WTC11 (cell line): ENCODE results near the gene OSCP1.

ENCODE experiments used
- ATF1 ChIP-seq: sonication (generic); formaldehyde crosslinking; IDR thresholded peaks from 2 replicates; pipeline ENCODE4 v1.8.1; 2023; ENCODE audit warnings: mild to moderate bottlenecking, moderate library complexity, missing genetic modification reagents
- FOXK1 ChIP-seq: sonication (generic); formaldehyde crosslinking; IDR thresholded peaks from 2 replicates; pipeline ENCODE4 v1.8.0; 2022; ENCODE audit warnings: mild to moderate bottlenecking, moderate library complexity, missing genetic modification reagents
- JUN ChIP-seq: sonication (generic); formaldehyde crosslinking; IDR thresholded peaks from 2 replicates; pipeline ENCODE4 v1.8.0; 2023; ENCODE audit warnings: mild to moderate bottlenecking, missing genetic modification reagents
- SP1 ChIP-seq: sonication (generic); formaldehyde crosslinking; conservative IDR thresholded peaks from 2 replicates; pipeline ENCODE4 v1.8.1; 2022; ENCODE audit warnings: missing genetic modification reagents
- ZBTB21 ChIP-seq: sonication (generic); formaldehyde crosslinking; IDR thresholded peaks from 2 replicates; pipeline ENCODE4 v1.8.1; 2023; ENCODE audit warnings: mild to moderate bottlenecking, missing genetic modification reagents, borderline replicate concordance
- TF ChIP-seq, protein P1 (sequence below): fragments of 200-600 bp; IDR thresholded peaks from 2 replicates; pipeline ENCODE4 v1.8.0; 2022; ENCODE audit warnings: antibody characterized with exemption
- TF ChIP-seq, protein P2 (sequence below): sonication (generic); formaldehyde crosslinking; conservative IDR thresholded peaks from 2 replicates; pipeline ENCODE4 v1.8.1; 2022; ENCODE audit warnings: mild to moderate bottlenecking, missing genetic modification reagents
- TF ChIP-seq, protein P3 (sequence below): sonication (generic); formaldehyde crosslinking; IDR thresholded peaks from 2 replicates; pipeline ENCODE4 v1.8.1; 2023; ENCODE audit warnings: mild to moderate bottlenecking, missing genetic modification reagents, moderate library complexity
- TF ChIP-seq, protein P4 (sequence below): sonication (generic); formaldehyde crosslinking; IDR thresholded peaks from 2 replicates; pipeline ENCODE4 v1.8.0; 2022; ENCODE audit warnings: mild to moderate bottlenecking, missing genetic modification reagents
- TF ChIP-seq, protein P5 (sequence below): sonication (generic); formaldehyde crosslinking; IDR thresholded peaks from 2 replicates; pipeline ENCODE4 v1.8.0; 2022; ENCODE audit warnings: missing genetic modification reagents
- TF ChIP-seq, protein P6 (sequence below): sonication (generic); formaldehyde crosslinking; conservative IDR thresholded peaks from 2 replicates; pipeline ENCODE4 v1.8.1; 2023; ENCODE audit warnings: mild to moderate bottlenecking, low read depth, missing genetic modification reagents, moderate library complexity

DNA sequence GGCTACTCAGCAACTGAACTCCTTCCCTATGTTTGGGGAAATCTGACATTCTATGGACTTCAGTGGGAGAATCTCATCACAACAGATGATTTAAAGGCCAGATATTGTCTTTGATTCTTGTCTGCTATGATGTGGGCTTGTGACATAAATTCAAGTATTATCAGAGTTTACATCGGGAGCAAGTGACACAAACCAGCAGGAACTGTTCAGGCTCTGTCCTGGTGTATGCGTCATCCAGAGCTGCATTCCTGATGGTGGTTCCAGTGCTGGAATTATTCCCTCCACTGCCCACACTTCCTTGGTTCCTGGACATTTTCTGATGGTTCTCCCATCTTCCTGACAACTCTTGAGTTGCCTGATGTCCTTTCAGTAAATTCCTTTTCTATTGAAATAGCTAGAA, 41.8 kb downstream of the OSCP1 start:
- TF ChIP-seq, protein P1, sequence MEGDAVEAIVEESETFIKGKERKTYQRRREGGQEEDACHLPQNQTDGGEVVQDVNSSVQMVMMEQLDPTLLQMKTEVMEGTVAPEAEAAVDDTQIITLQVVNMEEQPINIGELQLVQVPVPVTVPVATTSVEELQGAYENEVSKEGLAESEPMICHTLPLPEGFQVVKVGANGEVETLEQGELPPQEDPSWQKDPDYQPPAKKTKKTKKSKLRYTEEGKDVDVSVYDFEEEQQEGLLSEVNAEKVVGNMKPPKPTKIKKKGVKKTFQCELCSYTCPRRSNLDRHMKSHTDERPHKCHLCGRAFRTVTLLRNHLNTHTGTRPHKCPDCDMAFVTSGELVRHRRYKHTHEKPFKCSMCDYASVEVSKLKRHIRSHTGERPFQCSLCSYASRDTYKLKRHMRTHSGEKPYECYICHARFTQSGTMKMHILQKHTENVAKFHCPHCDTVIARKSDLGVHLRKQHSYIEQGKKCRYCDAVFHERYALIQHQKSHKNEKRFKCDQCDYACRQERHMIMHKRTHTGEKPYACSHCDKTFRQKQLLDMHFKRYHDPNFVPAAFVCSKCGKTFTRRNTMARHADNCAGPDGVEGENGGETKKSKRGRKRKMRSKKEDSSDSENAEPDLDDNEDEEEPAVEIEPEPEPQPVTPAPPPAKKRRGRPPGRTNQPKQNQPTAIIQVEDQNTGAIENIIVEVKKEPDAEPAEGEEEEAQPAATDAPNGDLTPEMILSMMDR: no peak
- TF ChIP-seq FOXK1 (CRISPR knock-in tag) (no peak), ATF1 (no peak), JUN (no peak), SP1 (no peak), ZBTB21 (CRISPR knock-in tag) (no peak)
- TF ChIP-seq, protein P2, sequence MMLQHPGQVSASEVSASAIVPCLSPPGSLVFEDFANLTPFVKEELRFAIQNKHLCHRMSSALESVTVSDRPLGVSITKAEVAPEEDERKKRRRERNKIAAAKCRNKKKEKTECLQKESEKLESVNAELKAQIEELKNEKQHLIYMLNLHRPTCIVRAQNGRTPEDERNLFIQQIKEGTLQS (CRISPR knock-in tag): no peak
- TF ChIP-seq, protein P3, sequence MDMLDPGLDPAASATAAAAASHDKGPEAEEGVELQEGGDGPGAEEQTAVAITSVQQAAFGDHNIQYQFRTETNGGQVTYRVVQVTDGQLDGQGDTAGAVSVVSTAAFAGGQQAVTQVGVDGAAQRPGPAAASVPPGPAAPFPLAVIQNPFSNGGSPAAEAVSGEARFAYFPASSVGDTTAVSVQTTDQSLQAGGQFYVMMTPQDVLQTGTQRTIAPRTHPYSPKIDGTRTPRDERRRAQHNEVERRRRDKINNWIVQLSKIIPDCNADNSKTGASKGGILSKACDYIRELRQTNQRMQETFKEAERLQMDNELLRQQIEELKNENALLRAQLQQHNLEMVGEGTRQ (CRISPR knock-in tag): no peak
- TF ChIP-seq, protein P4, sequence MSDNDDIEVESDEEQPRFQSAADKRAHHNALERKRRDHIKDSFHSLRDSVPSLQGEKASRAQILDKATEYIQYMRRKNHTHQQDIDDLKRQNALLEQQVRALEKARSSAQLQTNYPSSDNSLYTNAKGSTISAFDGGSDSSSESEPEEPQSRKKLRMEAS (CRISPR knock-in tag): no peak
- TF ChIP-seq, protein P5, sequence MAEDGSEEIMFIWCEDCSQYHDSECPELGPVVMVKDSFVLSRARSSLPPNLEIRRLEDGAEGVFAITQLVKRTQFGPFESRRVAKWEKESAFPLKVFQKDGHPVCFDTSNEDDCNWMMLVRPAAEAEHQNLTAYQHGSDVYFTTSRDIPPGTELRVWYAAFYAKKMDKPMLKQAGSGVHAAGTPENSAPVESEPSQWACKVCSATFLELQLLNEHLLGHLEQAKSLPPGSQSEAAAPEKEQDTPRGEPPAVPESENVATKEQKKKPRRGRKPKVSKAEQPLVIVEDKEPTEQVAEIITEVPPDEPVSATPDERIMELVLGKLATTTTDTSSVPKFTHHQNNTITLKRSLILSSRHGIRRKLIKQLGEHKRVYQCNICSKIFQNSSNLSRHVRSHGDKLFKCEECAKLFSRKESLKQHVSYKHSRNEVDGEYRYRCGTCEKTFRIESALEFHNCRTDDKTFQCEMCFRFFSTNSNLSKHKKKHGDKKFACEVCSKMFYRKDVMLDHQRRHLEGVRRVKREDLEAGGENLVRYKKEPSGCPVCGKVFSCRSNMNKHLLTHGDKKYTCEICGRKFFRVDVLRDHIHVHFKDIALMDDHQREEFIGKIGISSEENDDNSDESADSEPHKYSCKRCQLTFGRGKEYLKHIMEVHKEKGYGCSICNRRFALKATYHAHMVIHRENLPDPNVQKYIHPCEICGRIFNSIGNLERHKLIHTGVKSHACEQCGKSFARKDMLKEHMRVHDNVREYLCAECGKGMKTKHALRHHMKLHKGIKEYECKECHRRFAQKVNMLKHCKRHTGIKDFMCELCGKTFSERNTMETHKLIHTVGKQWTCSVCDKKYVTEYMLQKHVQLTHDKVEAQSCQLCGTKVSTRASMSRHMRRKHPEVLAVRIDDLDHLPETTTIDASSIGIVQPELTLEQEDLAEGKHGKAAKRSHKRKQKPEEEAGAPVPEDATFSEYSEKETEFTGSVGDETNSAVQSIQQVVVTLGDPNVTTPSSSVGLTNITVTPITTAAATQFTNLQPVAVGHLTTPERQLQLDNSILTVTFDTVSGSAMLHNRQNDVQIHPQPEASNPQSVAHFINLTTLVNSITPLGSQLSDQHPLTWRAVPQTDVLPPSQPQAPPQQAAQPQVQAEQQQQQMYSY (CRISPR knock-in tag): no peak
- TF ChIP-seq, protein P6, sequence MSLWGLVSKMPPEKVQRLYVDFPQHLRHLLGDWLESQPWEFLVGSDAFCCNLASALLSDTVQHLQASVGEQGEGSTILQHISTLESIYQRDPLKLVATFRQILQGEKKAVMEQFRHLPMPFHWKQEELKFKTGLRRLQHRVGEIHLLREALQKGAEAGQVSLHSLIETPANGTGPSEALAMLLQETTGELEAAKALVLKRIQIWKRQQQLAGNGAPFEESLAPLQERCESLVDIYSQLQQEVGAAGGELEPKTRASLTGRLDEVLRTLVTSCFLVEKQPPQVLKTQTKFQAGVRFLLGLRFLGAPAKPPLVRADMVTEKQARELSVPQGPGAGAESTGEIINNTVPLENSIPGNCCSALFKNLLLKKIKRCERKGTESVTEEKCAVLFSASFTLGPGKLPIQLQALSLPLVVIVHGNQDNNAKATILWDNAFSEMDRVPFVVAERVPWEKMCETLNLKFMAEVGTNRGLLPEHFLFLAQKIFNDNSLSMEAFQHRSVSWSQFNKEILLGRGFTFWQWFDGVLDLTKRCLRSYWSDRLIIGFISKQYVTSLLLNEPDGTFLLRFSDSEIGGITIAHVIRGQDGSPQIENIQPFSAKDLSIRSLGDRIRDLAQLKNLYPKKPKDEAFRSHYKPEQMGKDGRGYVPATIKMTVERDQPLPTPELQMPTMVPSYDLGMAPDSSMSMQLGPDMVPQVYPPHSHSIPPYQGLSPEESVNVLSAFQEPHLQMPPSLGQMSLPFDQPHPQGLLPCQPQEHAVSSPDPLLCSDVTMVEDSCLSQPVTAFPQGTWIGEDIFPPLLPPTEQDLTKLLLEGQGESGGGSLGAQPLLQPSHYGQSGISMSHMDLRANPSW (CRISPR knock-in tag): no peak
